Thyroid gland (tissue), 4 donors: ENCODE results near the gene SOX12. TPM values are rescaled to one million over a fixed set of nuclear protein-coding genes. Genes with fewer than 3 reads are reported as not detected.

Source experiments
- DNase-seq, 2 donors: peaks; one replicate each; pipeline ENCODE4 v3.0.0-alpha.2; 2019
- H3K27ac ChIP-seq, 3 donors: fragments of 200-600 bp; sonication (generic); 1 replicate in 2 of 3; 2 replicates in 1 of 3; pipeline ENCODE4 v1.5.1; 2016 to 2019; ENCODE audit warnings: mild to moderate bottlenecking in 1 of 3, moderate library complexity in 1 of 3
- H3K27me3 ChIP-seq: fragments of 200-600 bp; sonication (generic); one replicate; pipeline ENCODE4 v1.5.1; 2019
- H3K36me3 ChIP-seq, 2 donors: fragments of 200-600 bp; sonication (generic); one replicate each; pipeline ENCODE4 v1.5.1; 2016 to 2019
- H3K4me1 ChIP-seq, 2 donors: fragments of 200-600 bp; sonication (generic); one replicate each; pipeline ENCODE4 v1.5.1; 2017 to 2019
- H3K4me3 ChIP-seq, 3 donors: fragments of 200-600 bp; sonication (generic); replicated peaks in 1 of 3; 1 replicate in 2 of 3; 2 replicates in 1 of 3; pipeline ENCODE4 v1.5.1; 2016; ENCODE audit warnings: mild to moderate bottlenecking in 1 of 3
- H3K9me3 ChIP-seq: fragments of 200-600 bp; sonication (generic); one replicate; pipeline ENCODE4 v1.5.1; 2017
- POLR2A ChIP-seq, 2 donors: fragments of 450-650 bp; IDR thresholded peaks; one replicate each; pipeline ENCODE4 v1.6.1; 2017; ENCODE audit warnings: antibody characterized with exemption in 2 of 2, mild to moderate bottlenecking in 2 of 2, moderate library complexity in 1 of 2
- WGBS, 2 donors: methylation state at CpG; one replicate each; pipeline ENCODE4 v1.1.5; 2017; 5-methylcytosine and 5-hydroxymethylcytosine counted together
- intact Hi-C: fragments of 100-400 bp; cut with DNase I; formaldehyde crosslinking; loops from one replicate; pipeline ENCODE4 v1.15.1; 2023
- total RNA-seq, 4 donors: library from RNA; depleted of rRNA; stranded (reverse); fragments of >200 nt; gene quantifications; one replicate each; pipeline ENCODE4 v1.2.3, GENCODE V29; 2016
- TF ChIP-seq, protein P1 (sequence below), 6 experiments: fragments of 200-600 bp in 3 of 6; fragments of 450-650 bp in 3 of 6; sonication (generic) in 3 of 6; IDR thresholded peaks; one replicate each; pipeline ENCODE4 v1.5.1; 2016 to 2019; ENCODE audit warnings: antibody characterized with exemption in 6 of 6, mild to moderate bottlenecking in 2 of 6, inconsistent platforms in 1 of 6, moderate library complexity in 1 of 6

SOX12 gene
- 10 to 100 TPM in 1 of 4 donors, 1 to 10 TPM in 3; 7.1 to 12.9 (median 9.0) TPM for total RNA-seq

DNA sequence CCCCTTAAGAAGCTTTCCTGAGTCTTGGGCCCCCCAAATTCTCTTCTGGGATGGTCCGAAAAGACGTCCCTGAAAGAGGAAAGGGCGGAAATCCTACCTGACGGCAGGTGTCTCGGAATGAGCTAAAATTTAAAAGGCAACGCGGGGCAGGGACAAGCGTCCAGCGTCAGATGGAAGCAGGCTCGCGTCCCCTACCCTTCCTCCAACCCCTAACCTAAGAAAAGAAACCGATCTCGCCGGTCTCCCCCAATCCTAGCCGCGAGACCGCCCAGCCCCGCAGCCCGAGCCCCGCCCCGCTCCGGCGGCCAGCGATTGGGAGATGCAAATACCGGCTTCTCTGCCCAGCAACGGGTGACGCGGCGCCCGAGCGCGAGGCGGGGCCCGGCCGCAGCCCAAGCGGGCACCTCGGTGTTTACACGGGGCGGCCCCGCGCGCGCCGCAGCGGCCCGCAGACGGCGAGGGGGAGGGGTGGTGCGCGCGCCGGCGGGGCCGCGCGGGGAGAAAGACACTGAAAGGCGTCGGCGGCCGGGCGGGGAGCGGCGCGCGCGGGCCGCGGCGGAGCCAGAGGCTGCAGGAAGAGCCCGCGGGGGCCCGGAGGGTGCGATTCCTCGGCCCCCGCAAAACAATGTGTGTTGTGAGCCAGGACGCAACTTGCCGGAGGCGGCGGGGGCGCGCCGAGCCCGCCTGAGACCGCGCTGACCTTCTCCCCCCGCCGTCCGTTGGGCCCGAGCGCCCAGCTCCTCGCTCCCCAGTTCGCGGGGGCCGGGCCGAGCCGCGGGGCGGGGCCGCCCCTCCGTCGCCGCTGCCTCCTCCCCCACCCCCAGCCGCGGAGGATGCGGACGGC lies at the start of gene SOX12:
Gene SOX12, plus strand, starts transcription at position 508 of the 844 bp plus-strand sequence. CDS start 373 bp downstream, outside the sequence.
- peak within 1 kb of the TSS; percentile 88 to 98 (median 91) for H3K27ac ChIP-seq
- peak within 1 kb of the TSS; percentile 29 to 75 (median 70) for H3K4me3 ChIP-seq
- H3K36me3 ChIP-seq = no peaks in the 10 kb centered on the region
- whole genome bisulfite sequencing, 2 donors = 0% methylated on average over 10 to 11 of the region's 106 CpGs
- H3K4me1 ChIP-seq = peaks cover 11 to 30% of the 10 kb centered on the region in 2 donors
- DNase-seq = peak; percentile 99
- TF ChIP-seq, protein P1, sequence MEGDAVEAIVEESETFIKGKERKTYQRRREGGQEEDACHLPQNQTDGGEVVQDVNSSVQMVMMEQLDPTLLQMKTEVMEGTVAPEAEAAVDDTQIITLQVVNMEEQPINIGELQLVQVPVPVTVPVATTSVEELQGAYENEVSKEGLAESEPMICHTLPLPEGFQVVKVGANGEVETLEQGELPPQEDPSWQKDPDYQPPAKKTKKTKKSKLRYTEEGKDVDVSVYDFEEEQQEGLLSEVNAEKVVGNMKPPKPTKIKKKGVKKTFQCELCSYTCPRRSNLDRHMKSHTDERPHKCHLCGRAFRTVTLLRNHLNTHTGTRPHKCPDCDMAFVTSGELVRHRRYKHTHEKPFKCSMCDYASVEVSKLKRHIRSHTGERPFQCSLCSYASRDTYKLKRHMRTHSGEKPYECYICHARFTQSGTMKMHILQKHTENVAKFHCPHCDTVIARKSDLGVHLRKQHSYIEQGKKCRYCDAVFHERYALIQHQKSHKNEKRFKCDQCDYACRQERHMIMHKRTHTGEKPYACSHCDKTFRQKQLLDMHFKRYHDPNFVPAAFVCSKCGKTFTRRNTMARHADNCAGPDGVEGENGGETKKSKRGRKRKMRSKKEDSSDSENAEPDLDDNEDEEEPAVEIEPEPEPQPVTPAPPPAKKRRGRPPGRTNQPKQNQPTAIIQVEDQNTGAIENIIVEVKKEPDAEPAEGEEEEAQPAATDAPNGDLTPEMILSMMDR (IDR thresholded peaks at IDR 0.05) = no peak
- TF ChIP-seq POLR2A (IDR thresholded peaks at IDR 0.05) = peak; percentile 32 to 79
- no peaks in the 10 kb centered on the region for H3K27me3 ChIP-seq
- intact Hi-C loops = no loop called here
- no peaks in the 10 kb centered on the region for H3K9me3 ChIP-seq

DNA sequence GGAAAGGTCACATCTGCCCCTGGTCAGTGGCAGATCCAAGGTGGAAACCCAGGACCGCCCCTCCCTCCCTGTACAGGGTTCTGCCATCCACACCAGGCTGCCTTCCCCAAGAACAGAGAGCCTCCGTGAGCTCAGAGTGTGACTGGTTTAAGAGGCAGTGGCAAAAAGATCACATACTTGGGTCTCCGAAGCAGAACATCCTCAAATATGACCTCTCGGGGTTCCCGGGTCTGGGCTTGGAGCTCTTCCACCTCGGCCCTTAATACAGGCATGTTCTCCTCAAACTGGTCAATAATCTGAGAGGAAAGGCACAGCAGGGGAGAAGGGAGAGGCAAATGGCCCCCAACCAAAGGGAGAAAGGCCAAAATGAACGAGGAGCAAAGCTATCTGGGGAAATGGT lies 49.6 kb upstream of the SOX12 start:
- H3K4me3 ChIP-seq = no peak overlapping the region
- no peak overlapping the region for H3K27ac ChIP-seq
- H3K36me3 ChIP-seq = peaks cover 0 to 15% of the 10 kb centered on the region in 2 donors
- no peaks in the 10 kb centered on the region for H3K4me1 ChIP-seq
- WGBS, 2 donors = 92 to 93% methylated on average over 5 to 7 of the region's 7 CpGs
- H3K9me3 ChIP-seq = no peaks in the 10 kb centered on the region
- H3K27me3 ChIP-seq = no peaks in the 10 kb centered on the region
- no peak for DNase-seq
- intact Hi-C loops = no loop called here
- TF ChIP-seq POLR2A (IDR thresholded peaks at IDR 0.05) = no peak
- TF ChIP-seq, protein P1 (IDR thresholded peaks at IDR 0.05) = no peak

DNA sequence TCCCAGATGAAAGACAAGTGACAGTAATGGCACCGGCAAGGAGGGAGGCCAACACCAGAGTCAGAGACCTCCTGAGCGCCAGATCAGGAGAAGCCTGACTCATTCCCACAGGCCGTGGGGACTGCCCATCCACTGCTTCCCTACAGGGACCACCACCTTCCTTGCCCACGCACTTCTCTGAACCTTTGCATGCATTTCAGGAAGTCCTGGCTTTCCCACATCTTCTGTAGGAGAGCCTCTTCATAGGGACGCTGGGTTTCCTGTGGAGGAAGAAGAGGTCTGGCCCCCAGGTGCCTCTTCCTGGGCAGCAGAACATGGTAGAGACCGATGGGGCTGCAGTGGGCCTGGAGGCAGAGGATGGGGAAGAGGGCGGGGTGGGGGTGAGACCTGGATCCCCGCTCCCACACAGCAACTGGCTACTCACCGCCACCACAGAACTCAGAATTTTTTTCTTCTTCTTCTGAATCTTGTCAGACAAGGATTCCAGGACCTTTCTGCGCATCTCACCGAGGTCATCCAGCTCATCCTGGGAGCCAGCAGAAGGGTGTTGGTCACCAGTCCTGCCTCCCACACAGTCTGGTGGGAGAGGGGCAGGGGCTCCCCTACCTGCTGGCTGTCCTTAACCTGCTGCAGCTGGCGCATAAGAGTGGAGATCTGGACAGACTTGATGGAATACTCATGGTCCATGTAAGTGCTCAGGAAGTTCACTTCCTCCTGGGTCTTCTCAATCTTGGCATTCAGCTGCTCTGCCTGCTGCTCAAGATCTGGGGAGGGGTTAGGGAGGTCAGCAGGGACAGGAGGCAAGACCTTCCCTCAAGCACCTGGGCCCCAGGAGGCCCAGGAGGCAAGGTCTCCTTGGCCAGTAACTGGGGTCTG lies 48.5 kb upstream of the SOX12 start:
- Histone ChIP-seq H3K36me3 (peaks cover 0 to 15% of the 10 kb centered on the region in 2 donors), H3K4me1 (no peaks in the 10 kb centered on the region), H3K4me3 (no peak overlapping the region), H3K9me3 (no peaks in the 10 kb centered on the region), H3K27me3 (no peaks in the 10 kb centered on the region), H3K27ac (no peak overlapping the region)
- no peak for DNase-seq
- intact Hi-C loops = no loop called here
- WGBS, 2 donors = 91 to 96% methylated on average over 12 of the region's 12 CpGs
- TF ChIP-seq, protein P1 (IDR thresholded peaks at IDR 0.05) = no peak
- no peak for TF ChIP-seq POLR2A (IDR thresholded peaks at IDR 0.05)

DNA sequence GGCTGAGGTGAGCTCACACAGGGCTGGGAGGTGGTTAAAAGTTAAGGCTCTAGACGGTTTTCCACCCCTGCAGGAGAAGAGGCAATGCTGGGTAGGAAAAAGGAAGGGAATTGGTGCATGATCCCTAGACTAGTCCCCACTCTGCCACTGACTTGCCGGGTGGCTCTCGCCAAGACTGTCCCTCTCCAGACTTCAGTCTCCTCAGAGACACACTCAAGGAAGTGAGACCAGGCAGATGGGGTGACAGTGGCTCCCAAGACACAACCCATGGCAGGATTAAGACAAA lies 47.9 kb upstream of the SOX12 start:
- DNase-seq = no peak
- Histone ChIP-seq H3K27me3 (no peaks in the 10 kb centered on the region), H3K27ac (no peak overlapping the region), H3K36me3 (peaks cover 0 to 15% of the 10 kb centered on the region in 2 donors), H3K4me1 (no peaks in the 10 kb centered on the region), H3K9me3 (no peaks in the 10 kb centered on the region), H3K4me3 (no peak overlapping the region)
- WGBS, 2 donors = 74 to 80% methylated on average over 3 of the region's 3 CpGs
- TF ChIP-seq, protein P1 (IDR thresholded peaks at IDR 0.05) = no peak
- TF ChIP-seq POLR2A (IDR thresholded peaks at IDR 0.05) = no peak
- intact Hi-C loops = no loop called here
